SK-N-SH (cell line): ENCODE data around the gene MYO1E. TPM values are rescaled to one million over a fixed set of nuclear protein-coding genes. Genes with fewer than 3 reads are reported as not detected.
A peak's percentile ranks its signal among the peaks of the same experiment; 100 is the strongest.

Source experiments
- CTCF ChIA-PET: fragments of 300-600, 350-600 bp; formaldehyde crosslinking; extraction: SDS; loops from one replicate; lab custom pipeline; 2021; lab: Yijun Ruan, JAX
- POLR2A ChIA-PET: fragments of 350-600 bp; sonication (Branson Sonifier 250); formaldehyde crosslinking; extraction: SDS; loops from one replicate; lab custom pipeline; 2020; ENCODE audit warnings: antibody characterized with exemption, inconsistent platforms; lab: Yijun Ruan, JAX
- DNase-seq: peaks from one replicate; pipeline ENCODE4 v3.0.0; 2012
- H2AFZ ChIP-seq: fragments of 200-600 bp; sonication (generic); 2 replicates; pipeline ENCODE4 v1.8.1; 2016; ENCODE audit warnings: antibody characterized with exemption, mild to moderate bottlenecking, low read depth
- H3F3A ChIP-seq: fragments of 200-600 bp; sonication (generic); replicated peaks from 2 replicates; pipeline ENCODE3; 2016; ENCODE audit warnings: antibody characterized with exemption, mild to moderate bottlenecking; ENCODE audit not compliant: insufficient read depth
- H3K27ac ChIP-seq, 2 experiments: fragments of 200-500 bp in 1 of 2; fragments of 200-600 bp in 1 of 2; sonication (Bioruptor generic) in 1 of 2; sonication (generic), shearing (Covaris generic) in 1 of 2; 2 replicates each; pipeline versions ENCODE4 v1.5.1 to v1.6.1; 2014 to 2016; ENCODE audit warnings: low read depth in 2 of 2, inconsistent platforms in 1 of 2, low read length in 1 of 2, mild to moderate bottlenecking in 1 of 2, mixed read lengths in 1 of 2
- H3K27me3 ChIP-seq: fragments of 200-600 bp; sonication (generic), shearing (Covaris generic); 2 replicates; pipeline ENCODE4 v1.6.1; 2016; ENCODE audit warnings: mixed run types; ENCODE audit not compliant: insufficient read depth
- H3K36me3 ChIP-seq, 2 experiments: fragments of 200-500 bp in 1 of 2; fragments of 200-600 bp in 1 of 2; sonication (Bioruptor generic) in 1 of 2; sonication (generic) in 1 of 2; replicated peaks in 1 of 2; 2 replicates each; pipeline versions ENCODE3 to v1.5.1; 2014 to 2016; ENCODE audit warnings: low read length in 1 of 2, mild to moderate bottlenecking in 1 of 2; ENCODE audit not compliant: insufficient read depth in 2 of 2, control insufficient read depth in 1 of 2
- H3K4me1 ChIP-seq, 2 experiments: fragments of 200-500 bp in 1 of 2; fragments of 200-600 bp in 1 of 2; sonication (Bioruptor generic) in 1 of 2; sonication (generic), shearing (Covaris generic) in 1 of 2; 2 replicates each; pipeline versions ENCODE4 v1.5.1 to v1.6.1; 2014 to 2016; ENCODE audit warnings: low read depth in 1 of 2, low read length in 1 of 2, mixed run types in 1 of 2; ENCODE audit not compliant: insufficient read depth in 2 of 2, control insufficient read depth in 1 of 2
- H3K4me2 ChIP-seq: fragments of 200-600 bp; sonication (generic), shearing (Covaris generic); 2 replicates; pipeline ENCODE4 v1.6.1; 2017; ENCODE audit warnings: mixed run types
- H3K4me3 ChIP-seq, 2 experiments: fragments of 200-500 bp in 1 of 2; fragments of 200-600 bp in 1 of 2; sonication (Bioruptor generic) in 1 of 2; sonication (generic), shearing (Covaris generic) in 1 of 2; 2 replicates each; pipeline versions ENCODE4 v1.5.1 to v1.8.1; 2014 to 2016; ENCODE audit warnings: low read depth in 2 of 2, inconsistent platforms in 1 of 2, low read length in 1 of 2, mild to moderate bottlenecking in 1 of 2, mixed read lengths in 1 of 2, moderate library complexity in 1 of 2
- H3K79me2 ChIP-seq: fragments of 200-600 bp; sonication (generic); 2 replicates; pipeline ENCODE4 v1.8.1; 2017; ENCODE audit warnings: mild to moderate bottlenecking; ENCODE audit not compliant: insufficient read depth
- H3K9ac ChIP-seq: fragments of 200-600 bp; sonication (generic); 2 replicates; pipeline ENCODE4 v1.6.1; 2017; ENCODE audit warnings: mixed run types
- H3K9me2 ChIP-seq: fragments of 200-600 bp; sonication (generic); 2 replicates; pipeline ENCODE4 v1.6.1; 2017; ENCODE audit warnings: mixed run types
- H3K9me3 ChIP-seq: fragments of 200-600 bp; sonication (generic); 2 replicates; pipeline ENCODE4 v1.6.1; 2017; ENCODE audit warnings: mixed run types, mild to moderate bottlenecking, moderate library complexity
- H4K20me1 ChIP-seq: fragments of 200-600 bp; sonication (generic); 2 replicates; pipeline ENCODE4 v1.6.1; 2017; ENCODE audit warnings: mild to moderate bottlenecking, mixed run types; ENCODE audit not compliant: insufficient read depth
- CHD2 ChIP-seq: fragments of 150-350 bp; IDR thresholded peaks from 2 replicates; pipeline ENCODE4 v1.6.1; 2018; ENCODE audit warnings: low read length; ENCODE audit not compliant: partially characterized antibody
- FOSL2 ChIP-seq: IDR thresholded peaks from 2 replicates; pipeline ENCODE4 v1.4.0; 2012; ENCODE audit warnings: low read depth, mild to moderate bottlenecking, moderate library complexity, borderline replicate concordance
- IRF3 ChIP-seq: fragments of 150-350 bp; IDR thresholded peaks from 2 replicates; pipeline ENCODE4 v1.6.1; 2016; ENCODE audit warnings: mild to moderate bottlenecking, low read depth, low read length
- JUND ChIP-seq: IDR thresholded peaks from 2 replicates; pipeline ENCODE4 v1.4.0; 2012
- PBX3 ChIP-seq: IDR thresholded peaks from 2 replicates; pipeline ENCODE4; 2012
- USF2 ChIP-seq: fragments of 150-350 bp; IDR thresholded peaks from 2 replicates; pipeline ENCODE4 v1.6.1; 2017; ENCODE audit warnings: antibody characterized with exemption, low read length, low read depth, borderline replicate concordance
- YY1 ChIP-seq: IDR thresholded peaks from 2 replicates; pipeline ENCODE4 v1.4.0; 2012; ENCODE audit warnings: low read depth, mild to moderate bottlenecking
- WGBS: methylation state at CpG from one replicate; pipeline ENCODE4 v1.1.6; 2017; ENCODE audit warnings: low lambda C conversion rate; 5-methylcytosine and 5-hydroxymethylcytosine counted together
- polyA plus RNA-seq, 3 experiments: library from polyadenylated mRNA; depleted of rRNA; stranded (reverse); fragments of >200 nt; gene quantifications; 2 replicates each; pipeline ENCODE4 v1.2.3, GENCODE V29; 2012

Gene MYO1E
- polyA plus RNA-seq, 1 of the 3 experiments (the other 2 are of a cell fraction) = 9.7 TPM

GRCh38 chr15:59367022-59367451 lies 5.6 kb downstream of the MYO1E start:
- Histone ChIP-seq H3K4me2 (no peak overlapping the region), H3K4me3 (no peak overlapping the region), H3K36me3 (no peaks in the 10 kb centered on the region), H3K27ac (0 out of 4 replicates have a peak overlapping the region, but pooled peaks of 1 of the 2 experiments have one; percentile 5), H3K9me2 (no peaks in the 10 kb centered on the region), H4K20me1 (no peaks in the 10 kb centered on the region), H3K27me3 (no peaks in the 10 kb centered on the region), H2AFZ (no peak overlapping the region), H3K9ac (no peak overlapping the region), H3K4me1 (peaks cover 12 to 13% of the 10 kb centered on the region in 2 experiments; a peak in 2 of 4 replicates), H3K79me2 (peaks cover 91% of the 10 kb centered on the region), H3F3A (no peaks in the 10 kb centered on the region), H3K9me3 (no peaks in the 10 kb centered on the region)
- no peak for TF ChIP-seq IRF3
- no peak for TF ChIP-seq PBX3
- no peak for TF ChIP-seq JUND
- TF ChIP-seq YY1 = no peak
- TF ChIP-seq FOSL2 = peak; percentile 25; the same call in 1 of the 2 replicates
- TF ChIP-seq CHD2 = no peak
- TF ChIP-seq USF2 = no peak
- ChIA-PET CTCF (no interaction called here), POLR2A (no interaction called here)
- WGBS = 87% methylated on average over 5 of the region's 5 CpGs
- no peak for DNase-seq

- no peak overlapping the region for H3K4me3 ChIP-seq
- H3F3A ChIP-seq = no peaks in the 10 kb centered on the region
- H3K9me2 ChIP-seq = no peaks in the 10 kb centered on the region
- CTCF ChIA-PET = no interaction called here
- H4K20me1 ChIP-seq = no peaks in the 10 kb centered on the region
- POLR2A ChIA-PET = no interaction called here
- 62% methylated on average over 7 of the region's 7 CpGs for WGBS
- peaks cover 12 to 13% of the 10 kb centered on the region in 2 experiments; a peak in 2 of 4 replicates for H3K4me1 ChIP-seq
- no peaks in the 10 kb centered on the region for H3K27me3 ChIP-seq
- TF ChIP-seq YY1 = no peak
- H3K36me3 ChIP-seq = no peaks in the 10 kb centered on the region
- no peak overlapping the region for H3K9ac ChIP-seq
- peaks cover 90% of the 10 kb centered on the region for H3K79me2 ChIP-seq
- no peaks in the 10 kb centered on the region for H3K9me3 ChIP-seq
- no peak overlapping the region for H3K4me2 ChIP-seq
- no peak overlapping the region for H3K27ac ChIP-seq
- no peak for DNase-seq
- no peak overlapping the region for H2AFZ ChIP-seq
These were observed 6.2 kb downstream of the MYO1E start for GRCh38 chr15:59366333-59367021.
